Fibroblast of the conjunctiva (primary cell): ENCODE measurements around the gene GLUD1.
"Not testable (repeated sequence)": the region's sequence is repeated elsewhere in the genome, so short reads cannot be mapped to it uniquely, and the experiment has no call there.

ENCODE experiments used
- DNase-seq: peaks from one replicate; pipeline ENCODE4 v3.0.0-alpha.2; 2010; ENCODE audit warnings: low read depth

Gene GLUD1

DNA sequence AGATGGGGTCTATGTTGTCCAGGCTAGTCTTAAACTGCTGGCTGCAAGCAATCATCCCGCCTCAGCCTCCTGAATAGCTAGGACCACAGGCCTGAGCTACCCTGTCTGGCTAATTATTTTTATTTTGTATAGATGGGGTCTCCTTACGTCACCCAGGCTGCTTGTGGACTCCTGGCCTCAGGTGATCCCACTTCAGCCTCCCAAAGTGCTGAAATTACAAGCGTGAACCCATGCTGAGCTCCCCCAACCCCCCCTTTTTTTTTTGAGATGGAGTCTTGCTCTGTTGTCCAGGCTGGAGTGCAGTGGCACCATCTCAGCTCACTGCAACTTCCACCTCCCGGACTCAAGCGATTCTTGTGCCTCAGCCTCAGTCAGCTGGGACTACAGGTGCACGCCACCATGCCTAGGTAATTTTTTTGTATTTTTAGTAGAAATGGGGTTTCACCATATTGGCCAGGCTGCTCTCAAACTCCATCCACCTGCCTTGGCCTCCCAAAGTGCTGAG, 49.2 kb downstream of the GLUD1 start:
- DNase-seq: no peak

DNA sequence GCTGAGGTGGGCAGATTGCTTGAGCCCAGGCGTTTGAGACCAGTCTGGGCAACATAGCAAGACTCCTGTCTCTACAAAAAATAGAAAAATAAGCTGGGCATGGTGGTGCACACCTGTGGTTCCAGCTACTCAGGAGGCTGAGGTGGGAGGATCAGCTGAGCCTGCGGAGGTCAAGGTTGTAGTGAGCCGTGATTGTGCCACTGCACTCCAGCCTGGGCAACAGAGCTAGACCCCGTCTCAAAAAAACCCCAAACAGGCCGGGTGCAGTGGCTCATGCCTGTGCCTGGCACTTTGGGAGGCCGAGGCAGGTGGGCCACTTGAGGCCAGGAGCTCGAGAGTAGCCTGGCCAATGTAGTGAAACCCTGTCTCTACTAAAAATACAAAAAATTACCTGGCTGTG, 51.1 kb downstream of the GLUD1 start:
- not testable (repeated sequence) for DNase-seq

DNA sequence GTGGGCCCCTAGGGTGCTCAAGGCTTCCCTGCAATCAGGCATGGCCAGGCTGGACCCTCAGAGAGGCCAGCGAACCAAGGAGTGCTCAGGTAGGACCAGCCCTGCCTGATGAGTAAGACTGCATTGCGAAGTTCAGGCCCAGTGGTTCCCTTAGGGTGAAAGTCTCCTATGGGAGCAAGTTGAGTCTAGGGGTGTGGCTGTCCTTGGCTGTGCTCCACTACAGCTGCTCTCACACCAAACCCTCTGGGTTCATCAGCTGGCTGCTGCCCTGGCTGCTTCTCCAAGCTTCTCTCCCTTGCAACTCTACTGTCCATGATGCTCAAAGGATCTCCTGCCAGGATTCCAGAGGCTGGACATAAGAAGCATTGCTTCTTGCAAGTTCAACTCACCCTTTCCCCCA, 55.9 kb downstream of the GLUD1 start:
- DNase-seq: no peak

DNA sequence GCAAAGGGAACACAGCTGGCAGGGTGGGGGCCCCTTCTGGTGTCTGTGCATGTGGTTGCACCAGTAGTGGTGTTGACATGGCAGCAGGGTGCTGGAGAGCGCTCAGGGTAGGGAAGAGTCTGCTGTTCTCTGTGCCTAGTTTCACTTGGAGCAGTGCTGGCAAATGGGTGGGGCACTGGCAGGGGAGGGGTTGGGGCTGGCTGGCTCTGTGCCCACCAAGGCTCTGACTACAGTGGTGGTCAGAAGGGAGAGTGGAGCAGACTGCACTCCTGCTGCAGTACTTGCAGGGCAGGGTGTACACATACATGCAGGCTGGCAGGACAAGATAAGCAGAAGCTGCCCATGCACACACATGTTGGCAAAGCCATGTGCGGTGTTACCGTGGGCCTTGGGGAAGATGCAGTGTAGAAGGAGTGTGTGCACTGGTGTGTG, 56.3 kb downstream of the GLUD1 start:
- no peak for DNase-seq

DNA sequence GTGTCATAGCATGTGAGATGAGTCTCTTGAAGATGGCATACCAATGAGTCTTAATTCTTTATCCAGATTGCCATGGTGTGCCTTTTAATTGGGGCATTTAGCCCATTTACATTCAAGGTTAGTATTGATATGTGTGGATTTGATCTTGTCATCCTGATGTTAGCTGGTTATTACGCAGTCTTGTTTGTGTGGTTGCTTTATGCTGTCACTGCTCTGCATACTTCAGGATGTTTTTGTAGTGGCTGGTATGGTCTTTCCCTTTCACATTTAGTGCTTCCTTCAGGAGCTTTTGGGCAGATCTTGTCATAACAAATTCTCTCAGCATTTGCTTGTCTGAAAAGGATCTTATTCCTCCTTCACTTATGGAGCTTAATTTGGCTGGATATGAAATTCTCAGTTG, 58.0 kb downstream of the GLUD1 start:
- DNase-seq: no peak

DNA sequence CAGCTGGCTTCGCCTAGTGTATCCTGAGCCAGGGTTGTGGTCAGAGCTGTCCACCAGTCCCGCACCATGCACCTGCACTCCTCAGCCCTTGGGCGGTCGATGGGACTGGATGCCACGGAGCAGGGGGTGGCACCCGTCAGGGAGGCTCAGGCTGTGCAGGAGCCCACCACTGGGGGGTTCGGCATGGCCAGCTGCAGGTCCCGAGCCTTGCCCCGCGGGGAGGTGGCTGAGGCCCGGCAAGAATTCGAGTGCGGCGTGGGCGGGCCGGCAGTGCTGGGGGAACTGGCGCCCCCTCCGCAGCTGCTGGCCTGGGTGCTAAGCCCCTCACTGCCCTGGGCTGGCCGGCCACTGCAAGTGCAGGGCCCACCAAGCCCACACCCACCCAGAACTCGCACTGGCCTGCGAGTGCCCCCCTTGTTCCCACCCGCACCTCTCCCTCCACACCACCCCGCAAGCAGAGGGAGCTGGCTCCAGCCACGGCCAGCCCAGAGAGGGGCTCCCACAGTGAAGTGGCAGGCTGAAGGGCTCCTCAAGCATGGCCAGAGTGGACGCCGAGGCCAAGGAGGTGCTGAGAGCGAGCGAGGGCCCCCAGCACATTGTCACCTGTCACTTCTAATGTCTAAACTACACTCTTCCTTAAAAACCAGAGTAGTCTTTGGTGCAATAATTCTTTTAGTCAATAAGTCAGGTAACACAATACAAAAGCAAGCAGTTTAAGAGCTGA, 63.6 kb downstream of the GLUD1 start:
- DNase-seq: no peak

DNA sequence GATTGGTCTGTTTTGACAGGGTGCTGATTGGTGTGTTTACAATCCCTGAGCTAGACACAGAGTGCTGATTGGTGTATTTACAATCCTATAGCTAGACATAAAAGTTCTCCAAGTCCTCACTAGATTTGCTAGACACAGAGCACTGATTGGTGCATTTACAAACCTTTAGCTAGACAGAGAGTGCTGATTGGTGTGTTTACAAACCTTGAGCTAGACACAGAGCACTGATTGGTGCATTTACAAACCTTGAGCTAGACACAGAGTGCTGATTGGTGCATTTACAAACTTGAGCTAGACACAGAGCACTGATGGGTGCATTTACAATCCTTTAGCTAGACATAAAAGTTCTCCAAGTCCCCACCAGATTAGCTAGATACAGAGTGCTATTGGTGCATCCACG, 64.2 kb downstream of the GLUD1 start:
- not testable (repeated sequence) for DNase-seq

DNA sequence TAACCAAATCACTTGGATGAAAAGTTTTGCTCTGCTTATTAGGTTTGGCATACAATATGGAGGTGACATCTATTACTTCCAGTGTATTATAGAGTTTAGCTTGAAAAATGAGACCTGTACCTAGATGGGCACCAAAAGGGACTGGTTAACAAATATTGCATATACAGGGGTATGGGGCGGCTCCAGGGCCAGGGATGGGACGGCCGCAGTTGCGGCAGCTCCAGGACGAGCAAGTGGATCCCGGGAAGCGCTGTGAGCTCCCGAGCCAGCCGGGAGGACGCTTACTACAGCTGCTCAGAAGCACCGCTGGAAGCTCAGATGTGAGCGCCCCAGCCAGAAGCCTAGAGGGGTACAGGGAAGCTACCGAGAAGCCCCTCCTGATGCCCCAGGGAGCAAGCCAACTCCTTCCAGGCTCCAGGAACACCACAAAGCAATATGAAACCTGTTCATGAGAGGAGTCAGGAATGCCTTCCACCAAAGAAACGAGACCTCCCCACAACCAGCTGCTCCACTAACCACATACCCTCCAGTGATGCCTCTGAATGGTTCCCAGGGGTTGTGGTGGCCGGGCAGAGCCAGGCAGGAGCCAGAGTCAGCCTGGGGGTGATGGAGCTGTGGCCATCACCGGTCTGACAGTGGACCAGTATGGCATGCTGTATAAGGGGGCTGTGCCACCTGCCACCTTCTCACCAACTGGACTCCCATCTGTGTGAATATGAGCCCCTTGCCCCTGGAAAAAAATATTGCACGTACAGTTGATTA, 67.7 kb downstream of the GLUD1 start:
- DNase-seq: not testable (repeated sequence)

DNA sequence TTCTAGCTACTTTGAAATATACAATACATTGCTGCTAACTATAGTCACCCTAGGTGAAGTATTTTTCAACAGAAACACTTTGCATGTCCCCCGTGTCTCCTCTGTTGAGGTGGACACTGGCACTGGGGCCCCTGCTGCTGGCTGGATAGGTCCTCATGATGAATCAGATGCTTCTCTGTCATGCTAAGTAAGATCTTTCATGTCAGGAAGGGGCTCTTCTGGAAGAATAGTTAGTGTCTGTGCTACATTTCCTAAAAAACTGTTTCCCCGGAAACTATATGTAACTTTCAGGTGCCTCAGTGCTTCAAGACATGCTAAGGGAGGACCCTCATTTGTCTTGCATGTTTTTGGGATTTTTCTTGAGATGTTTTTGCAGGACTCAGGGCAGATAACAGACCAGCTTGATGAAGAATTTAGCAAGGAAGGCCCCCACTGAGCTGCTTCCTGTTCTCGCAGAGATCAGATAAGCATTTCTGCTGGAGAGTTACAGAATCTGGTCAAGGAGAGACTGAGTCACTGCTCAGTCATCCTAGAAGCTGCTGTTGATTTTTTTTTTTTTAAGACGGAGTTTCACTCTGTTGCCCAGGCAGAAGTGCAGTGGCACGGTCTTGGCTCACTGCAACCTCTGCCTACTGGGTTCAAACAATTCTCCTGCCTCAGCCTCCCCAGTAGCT, 69.2 kb downstream of the GLUD1 start:
- peak; percentile 47 for DNase-seq

DNA sequence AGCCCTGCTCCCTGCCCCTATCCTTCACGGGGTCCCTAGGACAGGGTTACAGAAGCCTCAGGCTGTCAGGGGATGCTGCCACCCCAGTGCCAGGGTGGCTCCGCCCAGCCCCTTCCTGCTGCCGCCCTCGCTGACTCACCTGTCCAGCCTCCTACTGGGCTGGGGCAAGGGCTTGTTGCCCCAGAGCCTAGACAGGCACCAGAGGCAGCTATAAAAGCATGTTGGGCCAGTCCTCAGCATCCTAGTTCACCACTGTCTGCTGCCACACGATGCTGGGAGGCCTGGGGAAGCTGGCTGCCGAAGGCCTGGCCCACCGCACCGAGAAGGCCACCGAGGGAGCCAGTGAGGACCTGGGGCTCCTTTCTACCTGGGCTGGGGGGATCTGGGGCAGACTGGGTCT, 74.6 kb downstream of the GLUD1 start, which contains the start of gene FAM25A:
TSS of gene FAM25A (plus strand) at position 239 of the 400 bp plus-strand sequence. CDS start at position 270, 31 bp downstream.
- not testable (repeated sequence) for DNase-seq

DNA sequence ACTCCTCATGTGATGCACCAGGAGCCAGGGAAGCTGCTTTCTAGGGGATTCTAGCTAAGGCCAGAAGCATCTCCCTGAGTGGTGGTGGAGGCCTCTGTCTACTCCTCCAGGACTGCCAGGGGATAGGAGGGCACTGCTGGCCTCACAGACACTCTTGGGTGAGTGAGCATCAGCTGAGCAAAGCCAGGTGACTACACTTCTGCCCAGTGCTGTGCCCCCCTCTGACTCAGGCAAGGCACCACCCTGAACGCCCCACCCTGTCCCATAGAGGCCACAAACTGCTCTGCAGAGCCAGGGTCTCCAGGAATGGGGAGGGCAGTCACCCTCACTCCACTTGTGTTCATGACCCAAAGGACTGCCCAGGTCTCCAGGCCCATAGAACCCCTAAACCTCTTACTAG, 75.1 kb downstream of the GLUD1 start:
- not testable (repeated sequence) for DNase-seq

DNA sequence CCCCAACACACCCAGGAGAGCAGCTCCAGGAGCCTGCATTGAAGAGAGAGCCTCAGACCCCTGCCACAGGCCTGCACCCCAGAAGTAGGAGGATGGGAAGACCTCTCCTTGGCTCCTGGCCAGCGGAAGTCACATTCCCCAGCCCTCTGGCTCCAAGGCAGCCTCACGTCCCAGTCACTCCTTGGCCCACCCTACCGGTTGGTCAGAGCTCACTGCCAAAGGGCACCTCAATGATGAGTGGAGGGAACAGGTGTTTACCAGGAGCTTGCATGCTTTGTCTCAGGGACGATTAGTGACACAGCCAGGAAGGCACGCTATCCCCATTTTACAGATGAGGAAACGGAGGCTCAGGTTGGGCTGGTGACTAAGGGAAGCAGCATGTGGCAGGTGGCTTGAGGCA, 75.6 kb downstream of the GLUD1 start:
- not testable (repeated sequence) for DNase-seq

DNA sequence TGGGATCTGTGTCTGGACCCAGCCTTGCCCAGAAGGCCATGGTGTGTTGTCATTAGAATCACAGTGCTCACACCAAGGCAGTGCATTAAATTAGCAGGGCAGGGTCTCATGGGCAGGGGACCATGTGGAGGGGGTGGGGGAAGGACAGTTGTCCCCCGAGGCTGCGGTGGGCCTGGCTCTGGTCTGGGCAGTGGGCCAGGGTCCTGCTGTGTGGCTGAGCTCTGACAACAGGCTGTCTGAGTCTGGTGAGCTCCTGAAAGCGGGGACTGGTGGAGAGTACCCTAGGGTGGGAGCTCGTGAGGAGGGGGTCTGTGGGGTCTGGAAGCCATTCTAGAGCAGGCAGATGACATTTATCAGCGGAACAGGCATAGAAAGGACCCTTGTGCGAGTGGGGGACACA, 76.5 kb downstream of the GLUD1 start:
- DNase-seq: not testable (repeated sequence)

DNA sequence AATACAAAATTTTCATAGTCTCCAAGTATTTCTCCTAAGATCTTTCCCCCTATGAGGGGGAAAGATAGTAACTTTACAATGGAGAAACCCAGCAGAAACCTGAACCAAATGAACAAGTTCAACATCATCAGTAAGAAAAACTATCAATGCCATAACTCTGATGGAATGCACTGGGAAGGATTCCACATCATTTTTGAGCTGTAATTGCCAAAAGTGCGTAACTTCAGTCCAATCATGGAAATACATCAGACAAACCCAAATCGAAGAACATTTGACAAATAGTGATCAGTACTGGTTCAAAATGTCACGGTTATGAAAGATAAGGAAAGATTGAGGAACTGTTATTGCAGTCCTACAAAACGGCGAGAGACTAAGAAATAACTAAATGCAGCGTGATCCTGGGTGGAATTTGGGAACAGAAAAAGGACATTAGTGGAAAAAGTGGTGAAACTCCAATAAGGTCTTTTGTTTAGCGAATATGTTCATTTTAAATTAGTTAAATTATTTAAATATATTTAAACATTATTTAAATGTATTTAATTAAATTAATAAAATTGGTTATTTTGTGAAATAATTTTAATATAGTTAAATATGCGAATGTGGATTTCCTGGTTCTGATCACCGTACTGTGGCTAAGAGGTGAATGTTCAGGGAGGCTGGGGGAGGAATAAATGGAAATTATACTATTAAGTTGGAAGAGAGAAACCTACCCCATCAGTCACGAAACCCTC, 79.5 kb downstream of the GLUD1 start:
- not testable (repeated sequence) for DNase-seq

DNA sequence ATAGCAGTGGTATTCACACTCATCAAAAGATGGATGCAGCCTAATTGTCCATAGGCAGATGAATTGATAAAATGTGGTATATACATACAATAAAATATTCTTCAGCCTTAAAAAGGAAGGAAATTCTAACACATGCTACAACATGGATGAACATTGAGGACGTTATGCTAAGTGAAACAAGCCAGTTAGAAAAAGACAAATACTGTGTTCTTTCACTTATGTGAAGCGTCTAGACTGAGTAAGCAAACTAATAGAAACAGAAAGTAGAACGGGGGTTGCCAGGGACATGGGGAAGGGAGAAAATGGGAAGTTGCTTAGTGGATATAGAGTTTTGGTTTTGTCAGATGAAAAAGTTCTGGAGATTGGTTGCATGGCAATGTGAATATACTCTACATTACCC, 81.1 kb downstream of the GLUD1 start:
- not testable (repeated sequence) for DNase-seq

DNA sequence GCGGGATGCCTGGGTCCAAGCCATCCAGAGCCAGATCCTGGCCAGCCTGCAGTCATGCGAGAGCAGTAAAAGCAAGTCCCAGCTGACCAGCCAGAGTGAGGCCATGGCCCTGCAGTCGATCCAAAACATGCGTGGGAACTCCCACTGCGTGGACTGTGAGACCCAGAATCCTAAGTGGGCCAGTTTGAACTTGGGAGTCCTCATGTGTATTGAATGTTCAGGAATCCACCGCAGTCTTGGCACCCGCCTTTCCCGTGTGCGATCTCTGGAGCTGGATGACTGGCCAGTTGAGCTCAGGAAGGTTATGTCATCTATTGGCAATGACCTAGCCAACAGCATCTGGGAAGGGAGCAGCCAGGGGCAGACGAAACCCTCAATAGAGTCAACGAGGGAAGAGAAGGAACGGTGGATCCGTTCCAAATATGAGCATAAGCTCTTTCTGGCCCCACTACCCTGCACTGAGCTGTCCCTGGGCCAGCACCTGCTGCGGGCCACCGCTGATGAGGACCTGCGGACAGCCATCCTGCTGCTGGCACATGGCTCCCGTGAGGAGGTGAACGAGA, 85.4 kb downstream of the GLUD1 start:
- not testable (repeated sequence) for DNase-seq

DNA sequence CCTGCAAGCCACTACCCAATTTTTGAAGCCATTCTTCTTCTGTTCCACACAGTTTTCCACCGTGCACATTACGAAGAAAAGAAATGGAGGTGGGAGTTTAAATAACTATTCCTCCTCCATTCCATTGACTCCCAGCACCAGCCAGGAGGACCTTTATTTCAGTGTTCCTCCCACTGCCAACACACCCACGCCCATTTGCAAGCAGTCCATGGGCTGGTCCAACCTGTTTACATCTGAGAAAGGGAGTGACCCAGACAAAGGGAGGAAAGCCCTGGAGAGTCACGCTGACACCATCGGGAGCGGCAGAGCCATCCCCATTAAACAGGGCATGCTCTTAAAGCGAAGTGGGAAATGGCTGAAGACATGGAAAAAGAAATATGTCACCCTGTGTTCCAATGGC, 86.3 kb downstream of the GLUD1 start:
- DNase-seq: not testable (repeated sequence)

DNA sequence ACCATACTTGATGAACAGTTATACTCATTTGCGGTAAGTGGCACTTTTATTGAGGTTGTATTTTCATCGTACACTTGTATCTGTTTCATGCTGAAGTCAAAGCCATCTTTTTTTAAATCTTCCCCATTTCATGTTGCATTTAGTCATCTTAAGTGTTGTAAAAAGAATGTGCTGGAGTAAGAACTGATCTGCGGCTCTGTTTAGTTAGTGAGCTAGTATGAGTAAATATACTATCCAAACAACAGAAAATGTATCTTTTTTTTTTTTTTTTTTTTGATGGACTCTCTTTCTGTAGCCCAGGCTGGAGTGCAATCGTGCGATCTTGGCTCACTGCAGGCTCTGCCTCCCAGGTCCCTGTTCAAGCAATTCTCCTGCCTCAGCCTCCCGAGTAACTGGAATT, 87.0 kb downstream of the GLUD1 start:
- not testable (repeated sequence) for DNase-seq

DNA sequence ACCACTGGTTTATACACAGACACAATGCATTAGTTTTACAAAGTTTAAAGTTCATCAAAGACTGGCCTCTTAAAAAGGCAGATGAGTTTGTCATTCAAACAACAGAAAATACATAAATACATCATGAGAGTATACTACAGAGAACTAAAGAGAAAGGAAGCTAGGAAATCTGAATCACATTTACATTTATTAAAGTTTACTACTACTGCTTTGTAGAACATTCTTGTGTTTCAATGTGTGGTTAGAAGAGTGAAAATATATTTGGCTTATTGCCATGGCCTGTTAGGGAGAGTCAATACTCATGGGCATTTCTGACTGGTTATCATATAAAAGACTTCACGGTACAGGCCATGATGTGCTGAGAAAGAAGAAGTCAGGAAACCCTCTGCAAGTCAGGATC, 87.5 kb downstream of the GLUD1 start:
- not testable (repeated sequence) for DNase-seq

DNA sequence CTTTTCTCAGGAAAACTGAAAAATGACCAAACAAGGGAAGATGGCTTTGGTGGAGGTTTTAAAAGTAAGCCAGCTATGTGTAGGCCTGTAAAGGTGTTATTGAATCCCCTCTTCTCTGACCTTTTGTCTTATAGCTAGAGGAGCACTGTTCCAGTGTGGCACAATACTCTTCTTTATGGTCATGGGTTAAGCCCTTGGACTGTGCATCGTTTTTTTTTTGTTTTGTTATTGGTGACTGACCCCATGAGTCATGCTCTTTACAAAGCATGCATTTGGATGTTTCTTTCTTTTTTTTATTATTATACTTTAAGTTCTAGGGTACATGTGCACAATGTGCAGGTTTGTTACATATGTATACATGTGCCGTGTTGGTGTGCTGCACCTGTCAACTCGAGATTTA, 94.2 kb downstream of the GLUD1 start:
- DNase-seq: peak; percentile 22
